Omental fat pad (tissue), 4 donors: ENCODE results near the gene NCR3LG1. TPM values are rescaled to one million over a fixed set of nuclear protein-coding genes. Genes with fewer than 3 reads are reported as not detected.

Source experiments
- ATAC-seq: fragments of 150-250 bp; one replicate; pipeline ENCODE4 v1.9.1; 2016; ENCODE audit warnings: mild to moderate bottlenecking, moderate library complexity; ENCODE audit not compliant: low FRiP score
- DNase-seq: peaks from one replicate; pipeline ENCODE4 v3.0.0-alpha.2; 2019; ENCODE audit warnings: low spot score
- CTCF ChIP-seq, 3 donors: fragments of 450-650 bp; IDR thresholded peaks; one replicate each; pipeline ENCODE4 v1.5.1; 2016 to 2017; ENCODE audit warnings: antibody characterized with exemption in 3 of 3, mild to moderate bottlenecking in 3 of 3, moderate library complexity in 2 of 3
- total RNA-seq, 4 donors: library from RNA; depleted of rRNA; stranded (reverse); fragments of >200 nt; gene quantifications; one replicate each; pipeline ENCODE4 v1.1.0, GENCODE V29; 2016

The NCR3LG1 gene
- total RNA-seq, 4 donors from 2014 or later: 3.5 to 23.9 (median 11.0) TPM

GRCh38 chr11:17397311-17398002, 45.9 kb downstream of the NCR3LG1 start:
- DNase-seq (no peak), ATAC-seq (no peak)
- no peak for TF ChIP-seq CTCF (IDR thresholded peaks at IDR 0.05)

- TF ChIP-seq CTCF (IDR thresholded peaks at IDR 0.05): no peak
Measured at GRCh38 chr11:17399236-17399635, 47.6 kb downstream of the NCR3LG1 start.

GRCh38 chr11:17400048-17400775, 48.6 kb downstream of the NCR3LG1 start:
- no peak for TF ChIP-seq CTCF (IDR thresholded peaks at IDR 0.05)
- no peak for DNase-seq

More at GRCh38 chr11:17399236-17399635, 47.6 kb downstream of the NCR3LG1 start:
- ATAC-seq (no peak), DNase-seq (no peak)

GRCh38 chr11:17401316-17401715, 49.7 kb downstream of the NCR3LG1 start:
- DNase-seq: no peak
- ATAC-seq: no peak
- TF ChIP-seq CTCF (IDR thresholded peaks at IDR 0.05): no peak

More at GRCh38 chr11:17400048-17400775, 48.6 kb downstream of the NCR3LG1 start:
- ATAC-seq: no peak

GRCh38 chr11:17401841-17402240, 50.2 kb downstream of the NCR3LG1 start:
- DNase-seq (no peak), ATAC-seq (no peak)
- TF ChIP-seq CTCF (IDR thresholded peaks at IDR 0.05): no peak

- ATAC-seq (no peak), DNase-seq (no peak)
- no peak for TF ChIP-seq CTCF (IDR thresholded peaks at IDR 0.05)
Measured at GRCh38 chr11:17402486-17402885, 50.9 kb downstream of the NCR3LG1 start.
